Uterus (tissue), 2 donors: ENCODE measurements around the gene GPR142.
"Not testable (repeated sequence)": the region's sequence is repeated elsewhere in the genome, so short reads cannot be mapped to it uniquely, and the experiment has no call there.

Source experiments
- POLR2A ChIP-seq, 2 donors: fragments of 450-650 bp; IDR thresholded peaks; one replicate each; pipeline ENCODE4 v1.6.1; 2016; ENCODE audit warnings: antibody characterized with exemption in 2 of 2, mild to moderate bottlenecking in 1 of 2, moderate library complexity in 1 of 2
- TF ChIP-seq, protein P1 (sequence below), 4 experiments: fragments of 200-600 bp in 2 of 4; fragments of 450-650 bp in 2 of 4; sonication (generic) in 2 of 4; IDR thresholded peaks; one replicate each; pipeline ENCODE4 v1.5.1; 2016 to 2019; ENCODE audit warnings: antibody characterized with exemption in 4 of 4, mild to moderate bottlenecking in 2 of 4, moderate library complexity in 1 of 4

DNA sequence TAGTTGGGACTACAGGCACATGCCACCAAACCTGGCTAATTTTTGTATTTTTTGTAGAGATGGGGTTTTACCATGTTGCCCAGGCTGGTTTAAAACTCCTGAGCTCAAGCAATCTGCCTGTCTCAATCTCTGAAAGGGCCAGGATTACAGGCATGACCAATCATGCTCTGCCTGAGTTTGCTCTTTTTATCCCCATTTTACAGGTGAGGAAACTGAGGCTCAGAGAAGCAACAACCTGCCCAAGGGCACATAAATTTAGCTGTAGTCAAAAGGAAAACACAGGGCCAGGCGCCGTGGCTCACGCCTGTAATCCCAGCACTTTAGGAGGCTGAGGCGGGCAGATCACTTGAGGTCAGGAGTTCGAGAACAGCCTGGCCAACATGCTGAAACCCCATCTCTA is 38.0 kb downstream of the GPR142 start:
- TF ChIP-seq, protein P1, sequence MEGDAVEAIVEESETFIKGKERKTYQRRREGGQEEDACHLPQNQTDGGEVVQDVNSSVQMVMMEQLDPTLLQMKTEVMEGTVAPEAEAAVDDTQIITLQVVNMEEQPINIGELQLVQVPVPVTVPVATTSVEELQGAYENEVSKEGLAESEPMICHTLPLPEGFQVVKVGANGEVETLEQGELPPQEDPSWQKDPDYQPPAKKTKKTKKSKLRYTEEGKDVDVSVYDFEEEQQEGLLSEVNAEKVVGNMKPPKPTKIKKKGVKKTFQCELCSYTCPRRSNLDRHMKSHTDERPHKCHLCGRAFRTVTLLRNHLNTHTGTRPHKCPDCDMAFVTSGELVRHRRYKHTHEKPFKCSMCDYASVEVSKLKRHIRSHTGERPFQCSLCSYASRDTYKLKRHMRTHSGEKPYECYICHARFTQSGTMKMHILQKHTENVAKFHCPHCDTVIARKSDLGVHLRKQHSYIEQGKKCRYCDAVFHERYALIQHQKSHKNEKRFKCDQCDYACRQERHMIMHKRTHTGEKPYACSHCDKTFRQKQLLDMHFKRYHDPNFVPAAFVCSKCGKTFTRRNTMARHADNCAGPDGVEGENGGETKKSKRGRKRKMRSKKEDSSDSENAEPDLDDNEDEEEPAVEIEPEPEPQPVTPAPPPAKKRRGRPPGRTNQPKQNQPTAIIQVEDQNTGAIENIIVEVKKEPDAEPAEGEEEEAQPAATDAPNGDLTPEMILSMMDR (IDR thresholded peaks at IDR 0.05) = not testable (repeated sequence)
- not testable (repeated sequence) for TF ChIP-seq POLR2A (IDR thresholded peaks at IDR 0.05)
